Measurements from ENCODE around the gene CREB1.

DNA sequence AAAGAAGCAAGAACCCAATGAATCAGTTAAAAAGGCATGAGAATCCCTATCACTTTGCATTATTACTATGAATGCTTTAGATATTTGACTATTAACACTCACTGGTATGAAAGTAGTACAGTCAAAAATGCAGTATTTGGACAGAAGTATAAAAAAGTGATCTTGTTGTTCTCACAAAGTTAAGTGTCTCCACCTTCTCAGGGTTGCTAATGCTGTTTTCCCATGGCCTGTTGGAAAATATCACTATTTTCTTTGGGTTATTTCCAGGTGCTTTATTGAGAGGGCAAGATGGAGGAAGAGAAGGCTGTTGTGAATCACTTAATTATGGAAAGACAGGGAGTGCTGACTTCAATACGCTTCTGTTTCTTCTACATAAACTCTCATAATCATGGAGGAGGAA, 13.6 kb upstream of the CREB1 start:
- TF ChIP-seq EZH2 (IDR thresholded peaks at IDR 0.05; ENCODE audit: borderline replicate concordance, low read depth, low read length, severe bottlenecking), result no peak
- TF ChIP-seq, protein P1, sequence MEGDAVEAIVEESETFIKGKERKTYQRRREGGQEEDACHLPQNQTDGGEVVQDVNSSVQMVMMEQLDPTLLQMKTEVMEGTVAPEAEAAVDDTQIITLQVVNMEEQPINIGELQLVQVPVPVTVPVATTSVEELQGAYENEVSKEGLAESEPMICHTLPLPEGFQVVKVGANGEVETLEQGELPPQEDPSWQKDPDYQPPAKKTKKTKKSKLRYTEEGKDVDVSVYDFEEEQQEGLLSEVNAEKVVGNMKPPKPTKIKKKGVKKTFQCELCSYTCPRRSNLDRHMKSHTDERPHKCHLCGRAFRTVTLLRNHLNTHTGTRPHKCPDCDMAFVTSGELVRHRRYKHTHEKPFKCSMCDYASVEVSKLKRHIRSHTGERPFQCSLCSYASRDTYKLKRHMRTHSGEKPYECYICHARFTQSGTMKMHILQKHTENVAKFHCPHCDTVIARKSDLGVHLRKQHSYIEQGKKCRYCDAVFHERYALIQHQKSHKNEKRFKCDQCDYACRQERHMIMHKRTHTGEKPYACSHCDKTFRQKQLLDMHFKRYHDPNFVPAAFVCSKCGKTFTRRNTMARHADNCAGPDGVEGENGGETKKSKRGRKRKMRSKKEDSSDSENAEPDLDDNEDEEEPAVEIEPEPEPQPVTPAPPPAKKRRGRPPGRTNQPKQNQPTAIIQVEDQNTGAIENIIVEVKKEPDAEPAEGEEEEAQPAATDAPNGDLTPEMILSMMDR (IDR thresholded peaks at IDR 0.05; ENCODE audit: extremely low read depth in 1 of 2, insufficient read depth in 1 of 2, low read depth in 1 of 2, low read length in 2 of 2), result no peak
